HL-60 (cell line): Measurements from ENCODE around the gene TMEM87B.
"Not testable (repeated sequence)": the region's sequence is repeated elsewhere in the genome, so short reads cannot be mapped to it uniquely, and the experiment has no call there.

Source experiments
- DNase-seq, 2 experiments: peaks; one replicate each; pipeline ENCODE4 v3.0.0-alpha.2; 2010 to 2020; ENCODE audit warnings: low read depth in 1 of 2, low spot score in 1 of 2
- H3K27ac ChIP-seq: fragments of 250-450 bp; sonication (Bioruptor Pico); replicated peaks from 2 replicates; pipeline ENCODE4 v1.5.1; 2020; ENCODE audit warnings: mild to moderate bottlenecking, moderate library complexity
- H3K27me3 ChIP-seq: fragments of 250-450 bp; sonication (Bioruptor Pico); 2 replicates; pipeline ENCODE4 v1.5.1; 2021; ENCODE audit warnings: mild to moderate bottlenecking, moderate library complexity; ENCODE audit not compliant: insufficient read depth, poor library complexity, severe bottlenecking
- H3K4me3 ChIP-seq: replicated peaks from 2 replicates; pipeline ENCODE4 v1.5.1; 2011; ENCODE audit warnings: mild to moderate bottlenecking, control low read depth, low read length; ENCODE audit not compliant: insufficient read depth
- CTCF ChIP-seq: IDR thresholded peaks from one replicate; pipeline ENCODE4 v1.5.1; 2011; ENCODE audit warnings: low read length, control low read depth, inconsistent platforms; ENCODE audit not compliant: insufficient read depth
- GABPA ChIP-seq: IDR thresholded peaks from 2 replicates; pipeline ENCODE4 v1.6.1; 2012; ENCODE audit warnings: low read depth
- POLR2AphosphoS5 ChIP-seq: IDR thresholded peaks from 2 replicates; pipeline ENCODE4 v1.6.1; 2012; ENCODE audit warnings: low read depth
- REST ChIP-seq: IDR thresholded peaks from 2 replicates; pipeline ENCODE4 v1.6.1; 2012; ENCODE audit warnings: low read depth; ENCODE audit not compliant: insufficient replicate concordance
- SPI1 ChIP-seq: IDR thresholded peaks from 2 replicates; pipeline ENCODE4 v1.6.1; 2012; ENCODE audit warnings: low read depth, mild to moderate bottlenecking, borderline replicate concordance

Gene TMEM87B

GRCh38 chr2:112110966-112111365 is 55.9 kb downstream of the TMEM87B start:
- no peak for TF ChIP-seq CTCF
- TF ChIP-seq POLR2AphosphoS5, result no peak
- no peak for TF ChIP-seq SPI1
- TF ChIP-seq REST, result no peak
- no peak for TF ChIP-seq GABPA
- Histone ChIP-seq H3K4me3 (no peak overlapping the region), H3K27ac (no peak overlapping the region), H3K27me3 (no peaks in the 10 kb centered on the region)
- DNase-seq, result no peak

- H3K4me3 ChIP-seq, DNase-seq, H3K27me3 ChIP-seq, H3K27ac ChIP-seq: not testable (repeated sequence)
Measured at GRCh38 chr2:112113354-112113753, 58.3 kb downstream of the TMEM87B start.

GRCh38 chr2:112118148-112118547 is 63.1 kb downstream of the TMEM87B start:
- Histone ChIP-seq H3K27ac (no peak overlapping the region), H3K27me3 (no peaks in the 10 kb centered on the region), H3K4me3 (no peak overlapping the region)
- TF ChIP-seq REST (no peak), POLR2AphosphoS5 (no peak), SPI1 (no peak), CTCF (no peak), GABPA (no peak)
- no peak for DNase-seq

- DNase-seq, result peak in 1 of 2 experiments; percentile 49
- TF ChIP-seq SPI1 (peak; percentile 44; the same call in 1 of the 2 replicates), REST (no peak), GABPA (no peak), CTCF (no peak), POLR2AphosphoS5 (no peak)
Measured at GRCh38 chr2:112121682-112122254, 66.7 kb downstream of the TMEM87B start.

More at GRCh38 chr2:112121682-112122254, 66.7 kb downstream of the TMEM87B start:
- Histone ChIP-seq H3K27me3 (no peaks in the 10 kb centered on the region), H3K4me3 (no peak overlapping the region), H3K27ac (no peak overlapping the region)
